ENCODE results near the gene LAMA3.

- TF ChIP-seq CTCF (IDR thresholded peaks at IDR 0.05) = no peak
- no peak for TF ChIP-seq POLR2A (IDR thresholded peaks at IDR 0.05)
Observed at GRCh38 chr18:23702606-23703005, 13.4 kb downstream of the LAMA3 start.

All from right lobe of liver (tissue), 4 donors.